Activated effector memory CD4-positive, alpha-beta T cell treated with Interleukin-2 at 50 U/mL for 16 hours (primary cell): ENCODE data around the gene JAK3.

Experiments used
- DNase-seq: peaks from one replicate; pipeline ENCODE4 v3.0.0-alpha.2; 2020

Gene JAK3

DNA sequence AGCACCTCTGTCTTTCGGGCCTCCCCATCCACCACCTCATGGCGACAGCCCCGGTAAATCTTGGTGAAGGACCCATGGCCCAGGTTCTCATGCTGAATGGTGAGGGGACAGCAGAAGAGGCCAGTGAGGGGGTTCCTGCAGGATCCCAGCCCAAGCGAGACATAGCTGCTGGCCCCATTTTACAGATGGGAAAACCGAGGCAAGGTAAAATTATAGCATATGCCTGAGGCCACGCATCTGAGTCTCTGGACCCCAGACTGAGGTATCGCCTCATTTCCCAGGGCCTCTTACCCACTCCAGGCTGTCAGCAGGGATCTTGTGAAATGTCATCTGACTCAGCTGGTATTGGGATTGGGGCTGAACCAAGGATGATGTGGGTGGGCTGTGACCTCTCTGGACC is 9.8 kb downstream of the JAK3 start:
- no peak for DNase-seq

DNA sequence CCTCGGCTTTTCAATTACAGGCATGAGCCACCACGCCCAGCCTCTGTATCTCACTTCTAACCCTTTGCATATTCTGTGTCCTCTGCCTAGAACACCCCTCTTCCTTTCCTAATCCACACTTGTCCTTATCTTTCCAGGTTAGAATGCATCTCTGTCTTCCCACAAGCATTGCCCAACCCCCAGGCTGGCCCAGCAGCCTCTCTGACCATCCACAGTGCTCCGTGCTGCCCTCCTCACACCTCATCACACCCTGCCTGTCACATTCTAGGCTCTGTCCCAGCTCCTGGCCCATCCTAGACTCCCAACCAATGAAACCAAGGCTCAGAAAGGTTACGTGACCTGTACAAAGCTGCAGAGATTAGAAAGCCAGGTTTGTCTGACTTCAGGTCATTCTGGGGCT is 11.3 kb downstream of the JAK3 start:
- no peak for DNase-seq

DNA sequence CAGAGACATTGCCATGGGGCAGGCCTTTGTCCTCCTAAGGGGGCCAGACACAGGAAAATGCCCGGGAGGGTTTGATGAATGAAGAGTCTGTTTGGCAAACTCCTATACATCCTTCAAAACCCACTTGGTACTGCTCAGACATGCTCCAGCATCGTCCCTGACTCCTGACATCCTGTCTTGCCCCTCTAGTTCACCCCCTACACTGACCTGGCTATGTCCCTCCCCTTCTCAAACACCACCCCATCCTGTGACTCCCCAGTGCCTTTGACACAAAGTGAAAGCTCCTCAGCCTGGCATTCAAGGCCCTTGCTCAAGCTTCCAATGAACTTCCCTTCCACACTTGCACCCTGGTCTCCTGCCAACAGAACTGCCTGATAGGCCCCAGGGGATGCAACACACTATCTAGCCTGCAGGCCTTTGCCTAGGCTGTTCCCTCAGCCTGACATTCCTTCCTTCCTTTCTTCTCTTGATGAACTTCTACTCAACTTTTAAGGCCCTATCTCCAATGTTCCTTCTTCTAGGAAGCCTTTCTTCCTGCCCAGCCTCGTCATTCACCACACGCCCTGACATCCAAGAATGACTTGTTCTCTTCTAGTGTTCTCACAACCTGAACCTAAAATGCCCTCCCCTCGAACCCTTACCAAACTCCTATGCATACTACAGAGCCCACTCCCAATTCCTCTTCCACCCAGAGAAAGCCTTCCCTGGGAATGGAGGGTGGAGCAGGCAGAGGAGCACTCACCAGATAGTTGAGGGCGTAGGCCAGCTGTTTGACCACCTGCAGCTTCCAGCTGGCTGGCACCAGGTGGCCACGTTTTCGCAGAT is 12.4 kb downstream of the JAK3 start:
- DNase-seq, result no peak

DNA sequence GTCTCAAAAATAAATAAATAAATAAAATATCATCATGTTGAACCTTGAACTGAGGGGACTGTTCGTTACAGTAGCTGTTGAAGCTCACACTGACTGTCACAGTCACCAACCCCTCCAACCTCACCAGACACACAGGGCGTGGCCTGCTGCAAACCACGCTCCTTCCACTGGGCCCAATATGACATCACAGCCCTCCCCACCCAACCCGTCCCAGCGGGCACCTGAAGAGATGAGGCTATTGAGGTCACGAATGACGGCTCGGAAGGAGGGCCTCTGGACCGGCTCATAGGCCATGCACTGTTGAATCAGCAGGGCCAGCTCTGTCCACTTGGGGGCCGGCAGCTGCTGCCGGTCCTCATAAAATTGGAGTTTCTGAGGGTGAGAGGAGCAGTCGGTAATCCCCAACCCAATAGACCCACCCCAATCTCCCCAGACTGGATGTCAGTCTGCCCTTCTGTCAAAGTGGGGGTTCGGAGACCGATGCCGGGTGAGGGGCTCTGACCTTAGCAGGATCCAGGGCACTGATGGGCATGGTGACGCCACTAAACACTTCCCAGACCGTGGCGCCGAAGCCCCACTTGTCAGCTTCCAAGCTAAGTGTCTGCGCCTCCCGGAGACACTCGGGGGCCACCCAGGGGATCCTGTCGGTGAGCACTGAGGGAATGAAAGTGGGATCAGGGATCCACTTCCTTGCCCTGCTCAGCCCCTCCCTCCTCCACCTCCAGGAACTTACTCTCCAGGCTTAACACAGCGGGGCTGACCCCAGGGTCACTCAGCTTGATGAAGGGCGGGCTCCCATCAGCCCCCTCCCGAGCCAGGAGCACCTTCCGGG is 13.2 kb downstream of the JAK3 start:
- no peak for DNase-seq

DNA sequence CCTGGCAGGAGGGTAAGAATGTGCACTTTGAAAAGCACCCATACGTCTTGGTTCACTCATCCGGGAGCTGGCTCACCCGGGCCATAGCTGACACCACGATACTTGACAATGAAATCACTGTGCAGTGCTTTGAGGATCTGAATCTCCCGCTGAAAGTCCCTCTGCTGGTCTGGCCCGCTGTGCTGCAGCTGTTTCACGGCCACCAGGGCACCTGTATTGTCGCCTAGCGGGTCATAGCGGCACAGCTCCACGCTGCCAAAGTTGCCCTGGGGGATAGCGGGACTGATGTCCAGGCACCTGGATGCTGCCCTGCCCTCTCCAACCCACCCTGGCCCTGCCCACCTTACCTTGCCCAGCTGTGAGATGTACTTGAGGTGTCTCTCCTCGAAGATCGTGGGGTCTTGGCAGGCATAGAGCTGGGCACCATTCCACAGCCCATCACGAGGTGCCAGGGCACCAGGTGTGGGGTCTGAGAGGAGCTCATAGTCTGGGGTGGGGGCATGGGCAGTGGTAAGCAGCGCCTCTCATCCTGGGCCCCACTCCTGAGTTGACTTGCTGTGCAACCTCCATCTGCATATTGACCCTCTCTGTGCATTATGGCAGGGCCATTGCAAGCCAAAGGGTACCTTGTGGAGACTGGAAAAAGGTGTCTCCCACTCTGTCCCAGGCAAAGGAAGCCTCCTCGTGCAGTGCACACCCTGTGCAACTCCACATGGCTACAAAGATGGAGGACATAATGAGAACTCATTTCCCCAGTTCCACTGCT is 15.2 kb downstream of the JAK3 start:
- DNase-seq, result no peak

DNA sequence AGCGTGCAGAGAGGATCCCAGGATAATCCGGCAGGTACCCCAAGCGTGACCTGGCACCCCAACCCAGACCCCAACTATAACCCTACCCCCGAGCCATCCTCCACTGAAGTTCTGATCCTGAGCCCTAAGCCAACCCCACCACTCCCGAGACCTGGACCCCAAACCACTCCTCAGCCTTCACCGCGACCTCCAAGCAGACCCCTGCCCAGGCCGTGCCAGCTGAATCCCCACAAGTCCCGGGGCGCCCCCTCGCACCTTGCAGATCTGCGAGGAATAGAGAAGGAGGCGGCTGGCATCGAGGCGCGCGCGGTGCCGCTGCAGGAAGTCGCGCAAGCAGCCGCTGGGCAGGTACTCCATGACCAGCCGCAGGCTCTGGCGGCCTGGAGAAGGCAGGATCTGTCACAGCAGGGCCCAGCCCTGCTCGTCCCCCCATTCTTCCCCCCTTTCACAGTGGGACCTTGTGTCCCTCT is 16.3 kb downstream of the JAK3 start:
- no peak for DNase-seq

DNA sequence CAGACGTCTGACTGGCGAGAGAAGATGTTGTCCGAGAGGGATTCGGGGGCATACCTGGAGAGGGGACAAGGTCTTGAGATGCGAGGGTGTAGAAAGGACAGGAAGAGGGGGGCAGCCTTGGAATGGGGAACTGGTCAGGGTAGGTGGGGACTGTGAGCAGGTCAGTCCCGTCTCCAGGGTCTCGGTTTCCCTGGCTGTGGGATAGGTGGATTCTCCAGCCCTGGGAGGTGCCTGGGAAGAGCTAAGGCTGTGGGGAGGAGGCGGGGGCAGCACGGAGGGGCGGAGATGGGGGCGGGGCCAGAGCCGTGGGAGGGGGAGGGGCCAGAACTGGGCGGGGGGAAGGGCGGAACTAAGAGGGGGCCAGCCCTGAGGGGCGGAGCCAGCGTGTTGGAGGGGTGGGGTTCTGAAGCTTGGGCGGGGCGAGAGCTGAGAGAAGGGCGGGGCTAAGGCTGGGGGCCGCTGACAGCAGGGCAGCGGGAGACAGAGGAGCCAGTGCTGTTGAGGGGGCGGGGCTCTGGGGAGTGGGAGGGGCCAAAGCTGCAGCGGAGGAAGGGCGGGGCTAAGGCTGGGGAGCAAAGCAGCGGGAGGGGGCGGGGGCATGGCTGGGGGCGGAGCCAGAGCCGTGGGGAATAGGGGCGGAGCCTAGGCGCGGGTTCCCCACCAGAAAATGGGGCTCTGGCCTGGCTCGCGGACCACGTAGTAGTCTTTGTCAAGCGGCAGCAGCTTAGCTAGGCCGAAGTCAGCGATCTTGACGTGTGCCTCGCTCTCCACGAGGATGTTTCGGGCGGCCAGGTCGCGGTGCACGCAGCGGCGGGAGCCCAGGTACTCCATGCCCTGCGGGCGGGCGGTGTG is 17.0 kb downstream of the JAK3 start:
- DNase-seq, result no peak

DNA sequence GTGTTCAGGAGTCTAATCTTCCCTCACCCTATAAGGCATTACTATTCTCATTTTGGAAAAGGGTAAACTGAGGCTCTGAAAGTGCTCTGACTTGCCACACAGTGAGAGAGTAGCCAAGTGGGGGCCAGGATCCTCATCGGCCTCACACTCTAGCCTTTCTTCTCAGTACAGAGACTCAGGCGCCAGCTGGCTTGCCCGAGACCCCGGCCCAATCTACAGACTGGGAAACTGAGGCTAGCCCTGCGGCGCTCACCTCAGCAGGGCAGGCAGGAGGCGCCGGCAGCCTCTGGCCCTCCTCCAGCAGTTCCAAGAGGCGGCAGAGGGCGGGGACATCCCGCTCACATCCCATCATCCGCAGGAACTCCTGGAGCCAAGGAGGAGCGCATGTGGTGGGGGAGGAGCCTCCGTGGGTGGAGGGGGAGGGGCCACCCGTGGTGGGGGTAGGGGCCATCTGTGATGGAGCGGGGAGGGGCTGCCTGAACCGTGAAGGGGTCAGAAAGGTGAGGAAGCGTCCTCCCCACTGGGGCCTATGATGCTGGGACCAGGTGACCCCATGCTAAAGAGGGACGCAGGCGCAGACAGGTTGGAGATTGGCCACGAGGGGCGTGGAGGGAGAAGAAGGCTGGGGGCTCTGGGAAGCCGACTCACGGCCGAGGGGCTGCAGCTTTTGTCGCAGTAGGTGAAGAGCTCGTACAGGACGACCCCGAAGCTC is 17.8 kb downstream of the JAK3 start:
- DNase-seq, result no peak

DNA sequence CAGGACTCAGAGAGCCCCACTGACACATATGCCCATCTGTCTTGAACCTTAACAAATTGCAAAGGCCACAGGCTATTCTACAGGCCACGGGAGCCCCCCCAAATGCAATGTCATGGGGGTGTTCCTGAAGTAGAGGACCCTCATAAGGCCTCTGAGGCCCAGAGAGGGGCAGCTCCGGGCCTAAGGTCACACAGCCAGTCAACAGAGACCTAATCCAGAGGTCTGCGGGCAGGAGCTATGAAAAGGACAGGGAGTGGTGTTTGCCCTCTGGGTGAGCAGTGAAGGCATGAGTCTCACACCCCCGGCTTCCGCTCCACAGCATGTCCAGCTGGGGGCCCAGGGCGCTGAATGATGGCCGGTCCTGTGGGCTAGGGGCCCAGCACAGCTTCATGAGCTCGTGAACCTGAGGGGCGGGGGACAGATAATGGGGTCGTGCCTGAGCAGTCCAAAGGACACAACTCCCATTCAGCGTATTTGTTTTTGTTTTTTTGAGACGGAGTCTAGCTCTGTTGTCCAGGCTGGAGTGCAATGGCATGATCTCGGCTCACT is 21.2 kb downstream of the JAK3 start:
- no peak for DNase-seq

DNA sequence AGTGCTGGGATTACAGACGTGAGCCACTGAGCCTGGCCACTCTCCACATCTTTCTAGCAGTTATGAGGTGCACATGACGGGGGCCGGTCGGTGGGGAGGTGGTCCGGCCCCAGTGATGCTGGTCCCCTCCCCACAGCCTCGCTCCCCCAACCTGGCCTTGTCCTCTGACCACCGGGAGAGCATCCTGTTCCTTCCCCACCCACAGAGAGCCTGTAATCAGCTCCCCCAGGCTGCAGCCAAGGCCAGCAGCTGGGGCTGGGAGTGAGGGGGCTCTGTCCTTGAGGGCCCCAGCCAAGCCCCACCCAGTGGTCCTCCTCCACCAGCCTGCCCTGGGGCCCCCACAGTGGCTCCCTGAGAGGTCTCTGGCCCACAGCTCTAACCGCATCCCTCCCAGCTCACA is 23.4 kb downstream of the JAK3 start:
- no peak for DNase-seq

DNA sequence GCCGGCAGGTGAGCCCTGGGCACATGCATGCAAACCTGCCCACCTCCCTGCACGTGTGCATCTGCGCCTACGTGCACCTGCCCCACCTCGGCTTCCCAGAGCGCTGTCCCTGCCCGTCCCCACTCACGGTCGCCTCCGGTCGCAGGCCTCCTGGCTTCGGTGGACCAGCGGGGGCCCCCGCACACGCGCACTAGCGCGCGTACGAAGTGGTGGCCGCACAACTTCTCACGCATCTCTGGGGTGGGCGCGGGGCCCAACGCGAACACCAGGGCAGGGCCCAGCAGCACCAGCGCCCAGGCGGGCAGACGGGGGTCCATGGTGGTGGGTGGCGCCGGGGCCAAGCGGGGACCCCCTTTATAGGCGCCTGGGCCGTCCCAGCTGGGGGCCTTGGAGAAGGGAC is 26.6 kb downstream of the JAK3 start, which contains the start of gene INSL3:
Gene INSL3, minus strand, starts transcription at position 330 of the 400 bp plus-strand sequence. Its CDS starts 13 bp downstream, at position 317.
- DNase-seq, result no peak

DNA sequence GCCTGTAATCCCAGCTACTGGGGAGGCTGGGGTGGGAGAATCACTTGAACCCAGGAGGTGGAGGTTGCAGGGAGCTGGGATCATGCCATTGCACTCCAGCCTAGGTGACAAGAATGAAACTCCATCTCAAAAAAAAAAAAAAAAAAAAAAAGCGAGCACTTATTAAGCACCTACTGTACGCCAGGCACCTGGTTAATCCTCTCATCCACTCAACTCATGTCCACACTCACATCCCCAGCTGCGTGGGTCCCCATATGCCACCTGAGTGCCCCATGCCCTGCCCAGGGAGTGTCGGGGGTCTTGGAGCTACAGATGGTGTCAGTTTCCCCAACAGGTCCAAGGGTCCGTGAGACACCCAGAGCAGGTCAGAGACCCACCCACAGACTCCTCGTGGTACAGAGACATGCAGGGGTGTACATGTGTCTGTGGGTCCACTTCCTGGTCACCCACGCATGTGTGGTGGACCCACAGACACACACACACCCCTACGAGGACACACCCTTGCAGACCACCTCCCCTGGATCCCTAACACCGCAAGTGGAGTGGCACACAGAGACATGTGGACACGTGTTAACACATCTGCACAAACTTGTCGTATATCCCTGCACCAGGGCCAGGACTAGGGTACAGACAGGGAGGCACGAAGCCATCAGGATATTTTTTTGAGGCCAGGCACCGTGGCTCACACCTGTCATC is 30.0 kb downstream of the JAK3 start:
- DNase-seq, result no peak

DNA sequence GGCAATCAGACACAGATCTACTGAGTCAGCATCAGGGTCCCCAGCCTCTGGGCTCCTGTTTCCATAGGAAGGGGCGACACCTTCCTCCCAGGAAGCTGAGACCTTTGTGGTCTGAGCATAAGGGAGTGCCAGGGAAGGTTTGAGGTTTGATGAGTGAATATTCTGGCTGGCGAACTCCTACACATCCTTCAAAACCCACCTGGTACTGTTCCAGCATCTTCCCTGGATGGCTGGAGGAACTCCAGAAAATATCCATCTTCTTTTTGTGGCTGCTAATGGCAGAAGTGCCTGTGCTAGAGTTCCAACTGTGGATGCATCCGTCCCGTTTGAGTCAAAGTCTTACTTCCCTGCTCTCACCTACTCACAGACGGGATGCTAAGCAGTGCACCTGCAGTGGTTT is 35.7 kb downstream of the JAK3 start:
- DNase-seq, result no peak

DNA sequence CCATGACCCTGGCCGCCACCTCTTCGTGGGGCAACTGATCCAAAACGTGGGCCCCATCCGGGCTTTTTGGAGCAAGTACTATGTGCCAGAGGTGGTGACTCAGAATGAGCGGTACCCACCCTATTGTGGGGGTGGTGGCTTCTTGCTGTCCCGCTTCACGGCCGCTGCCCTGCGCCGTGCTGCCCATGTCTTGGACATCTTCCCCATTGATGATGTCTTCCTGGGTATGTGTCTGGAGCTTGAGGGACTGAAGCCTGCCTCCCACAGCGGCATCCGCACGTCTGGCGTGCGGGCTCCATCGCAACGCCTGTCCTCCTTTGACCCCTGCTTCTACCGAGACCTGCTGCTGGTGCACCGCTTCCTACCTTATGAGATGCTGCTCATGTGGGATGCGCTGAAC is 36.1 kb downstream of the JAK3 start:
- no peak for DNase-seq

DNA sequence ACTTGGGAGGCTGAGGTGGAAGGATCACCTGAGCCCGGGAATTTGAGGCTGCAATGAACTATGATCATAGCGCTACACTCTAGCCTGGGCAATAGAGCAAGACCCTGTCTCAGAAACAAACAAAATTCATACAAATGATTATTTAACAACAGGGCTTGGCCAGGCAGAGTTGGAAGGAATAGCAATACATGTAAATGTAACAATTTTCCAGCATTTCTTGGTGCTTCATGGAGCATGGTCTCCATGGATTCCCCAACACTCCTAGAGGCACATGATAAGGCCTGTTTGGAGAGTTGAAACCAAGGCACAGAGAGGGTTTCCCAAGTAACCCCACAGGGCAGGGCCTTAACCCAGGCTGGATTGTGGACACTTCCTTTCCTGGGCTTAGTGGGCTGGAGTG is 36.7 kb downstream of the JAK3 start:
- no peak for DNase-seq

DNA sequence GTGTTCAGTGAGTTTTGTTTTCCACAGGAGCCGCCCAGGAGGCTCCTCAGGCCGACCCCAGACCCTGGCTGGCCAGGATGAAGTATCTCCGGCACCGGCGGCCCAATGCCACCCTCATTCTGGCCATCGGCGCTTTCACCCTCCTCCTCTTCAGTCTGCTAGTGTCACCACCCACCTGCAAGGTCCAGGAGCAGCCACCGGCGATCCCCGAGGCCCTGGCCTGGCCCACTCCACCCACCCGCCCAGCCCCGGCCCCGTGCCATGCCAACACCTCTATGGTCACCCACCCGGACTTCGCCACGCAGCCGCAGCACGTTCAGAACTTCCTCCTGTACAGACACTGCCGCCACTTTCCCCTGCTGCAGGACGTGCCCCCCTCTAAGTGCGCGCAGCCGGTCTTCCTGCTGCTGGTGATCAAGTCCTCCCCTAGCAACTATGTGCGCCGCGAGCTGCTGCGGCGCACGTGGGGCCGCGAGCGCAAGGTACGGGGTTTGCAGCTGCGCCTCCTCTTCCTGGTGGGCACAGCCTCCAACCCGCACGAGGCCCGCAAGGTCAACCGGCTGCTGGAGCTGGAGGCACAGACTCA is 40.0 kb downstream of the JAK3 start:
- DNase-seq, result no peak

DNA sequence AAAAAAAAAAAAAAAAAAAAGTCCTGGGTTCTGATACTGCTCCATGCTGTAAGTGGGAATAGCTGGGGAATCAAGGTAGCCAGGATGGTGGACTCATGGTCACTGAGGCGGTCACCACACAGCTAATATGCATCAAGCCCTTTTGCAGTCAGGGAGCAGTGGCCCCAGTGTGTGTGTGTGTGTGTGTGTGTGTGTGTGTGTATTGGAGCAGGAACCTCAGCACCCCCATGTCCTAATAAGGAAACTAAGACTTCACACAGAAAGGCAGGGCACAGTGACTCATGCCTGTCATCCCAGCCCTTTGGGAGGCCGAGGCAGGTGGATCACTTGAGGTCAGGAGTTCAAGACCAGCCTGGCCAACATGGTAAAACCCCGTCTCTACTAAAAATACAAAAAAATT is 40.8 kb downstream of the JAK3 start:
- DNase-seq, result no peak

DNA sequence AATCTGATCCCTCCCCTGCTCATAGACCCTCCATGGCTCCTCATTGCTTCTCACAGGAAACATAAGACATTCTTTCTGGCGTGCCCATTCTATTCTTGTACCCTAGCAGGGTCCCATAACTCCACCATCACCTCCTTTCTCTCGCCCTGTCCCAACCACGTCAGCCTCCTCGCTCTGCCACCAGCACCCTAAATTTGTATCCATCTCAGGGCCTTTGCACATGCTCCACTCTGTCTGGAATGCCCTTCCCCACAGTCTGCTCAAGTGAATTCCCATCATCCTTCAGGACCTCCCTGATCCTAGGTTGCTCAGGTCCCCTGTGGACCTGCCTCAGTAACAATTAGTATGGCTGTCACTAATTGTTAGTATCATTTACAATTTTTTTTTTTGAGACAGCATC is 42.4 kb downstream of the JAK3 start:
- DNase-seq, result no peak

DNA sequence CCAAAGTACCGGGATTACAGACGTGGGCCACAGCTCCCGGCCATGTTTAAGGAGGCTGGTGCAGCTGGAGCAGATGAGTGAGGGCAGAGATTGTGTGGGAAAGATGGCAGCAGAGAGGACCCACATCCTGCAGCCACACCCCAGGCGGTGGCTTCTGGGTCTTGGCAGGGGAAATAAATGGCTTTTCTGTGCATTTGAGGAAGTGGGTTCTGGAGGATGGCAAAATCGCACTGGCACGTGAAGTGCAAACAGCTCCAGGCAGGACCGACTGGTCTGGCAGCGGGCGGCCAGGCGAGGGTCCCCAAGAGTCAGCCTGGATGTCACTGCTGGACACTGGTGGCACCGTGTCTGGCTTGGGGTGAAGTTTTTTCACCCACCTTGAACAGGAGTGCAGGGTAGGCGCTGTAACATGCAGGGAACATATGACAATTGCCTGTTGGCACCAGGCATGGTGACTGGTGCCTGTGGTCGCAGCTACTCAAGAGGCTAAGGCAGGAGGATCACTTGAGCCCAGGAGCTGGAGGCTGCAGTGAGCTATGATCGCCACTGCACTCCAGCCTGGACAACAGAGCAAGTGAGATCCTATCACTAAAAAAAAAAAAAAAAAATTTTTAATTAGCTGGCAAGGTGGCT is 44.4 kb downstream of the JAK3 start:
- peak; percentile 55 for DNase-seq
